HEK293T (cell line): ENCODE measurements around the gene ZNF81.

Experiments used
- CTCF ChIA-PET: fragments of 350-600 bp; formaldehyde crosslinking; extraction: SDS; loops from one replicate; lab custom pipeline; 2021; ENCODE audit warnings: antibody characterized with exemption, inconsistent platforms; lab: Yijun Ruan, JAX
- POLR2A ChIA-PET: fragments of 350-600 bp; formaldehyde crosslinking; extraction: SDS; loops from one replicate; lab custom pipeline; 2020; ENCODE audit warnings: antibody characterized with exemption, inconsistent platforms; lab: Yijun Ruan, JAX
- DNase-seq: peaks from one replicate; pipeline ENCODE4 v3.0.0; 2012; ENCODE audit warnings: mixed read lengths; ENCODE audit errors: extremely low spot score
- ARNT ChIP-seq: fragments of 450-650 bp; IDR thresholded peaks from 2 replicates; pipeline ENCODE4 v1.6.1; 2017; ENCODE audit warnings: mild to moderate bottlenecking
- BHLHE40 ChIP-seq: fragments of 450-650 bp; IDR thresholded peaks from 2 replicates; pipeline ENCODE4 v1.6.1; 2016; ENCODE audit warnings: mild to moderate bottlenecking, moderate library complexity, borderline replicate concordance
- CTBP1 ChIP-seq: fragments of 450-650 bp; IDR thresholded peaks from 2 replicates; pipeline ENCODE4 v1.6.1; 2016; ENCODE audit warnings: borderline replicate concordance
- ELF4 ChIP-seq: fragments of 450-650 bp; IDR thresholded peaks from 2 replicates; pipeline ENCODE4 v1.6.1; 2017; ENCODE audit warnings: antibody characterized with exemption
- FOXA1 ChIP-seq: fragments of 450-650 bp; IDR thresholded peaks from 2 replicates; pipeline ENCODE4 v1.6.1; 2016; ENCODE audit warnings: mild to moderate bottlenecking
- FOXK2 ChIP-seq: fragments of 450-650 bp; IDR thresholded peaks from 2 replicates; pipeline ENCODE4 v1.6.1; 2016; ENCODE audit warnings: mild to moderate bottlenecking
- FOXM1 ChIP-seq: fragments of 450-650 bp; IDR thresholded peaks from 2 replicates; pipeline ENCODE4 v1.6.1; 2017; ENCODE audit warnings: mild to moderate bottlenecking, borderline replicate concordance
- HDGF ChIP-seq: fragments of 450-650 bp; IDR thresholded peaks from 2 replicates; pipeline ENCODE4 v1.6.1; 2017; ENCODE audit warnings: antibody characterized with exemption, borderline replicate concordance
- L3MBTL2 ChIP-seq: fragments of 450-650 bp; conservative IDR thresholded peaks from 2 replicates; pipeline ENCODE4 v1.6.1; 2016; ENCODE audit warnings: mild to moderate bottlenecking
- LEF1 ChIP-seq: fragments of 450-650 bp; IDR thresholded peaks from 2 replicates; pipeline ENCODE4 v1.6.1; 2017; ENCODE audit warnings: mild to moderate bottlenecking, borderline replicate concordance
- NFRKB ChIP-seq: fragments of 450-650 bp; IDR thresholded peaks from 2 replicates; pipeline ENCODE4 v1.6.1; 2016; ENCODE audit warnings: mild to moderate bottlenecking, moderate library complexity
- PKNOX1 ChIP-seq: fragments of 450-650 bp; IDR thresholded peaks from 2 replicates; pipeline ENCODE4 v1.6.1; 2016
- SP1 ChIP-seq: fragments of 450-650 bp; IDR thresholded peaks from 2 replicates; pipeline ENCODE4 v1.6.1; 2017
- SUZ12 ChIP-seq: fragments of 450-650 bp; IDR thresholded peaks from 2 replicates; pipeline ENCODE4 v1.6.1; 2016; ENCODE audit warnings: mild to moderate bottlenecking
- TARDBP ChIP-seq: fragments of 450-650 bp; IDR thresholded peaks from 2 replicates; pipeline ENCODE4 v1.6.1; 2016
- ZNF384 ChIP-seq: fragments of 450-650 bp; IDR thresholded peaks from 2 replicates; pipeline ENCODE4 v1.6.1; 2016

Gene ZNF81

GRCh38 chrX:47859686-47860085, 23.0 kb downstream of the ZNF81 start:
- DNase-seq = no peak
- POLR2A ChIA-PET = no interaction called here
- TF ChIP-seq NFRKB (no peak), SP1 (no peak), PKNOX1 (no peak), ZNF384 (no peak), LEF1 (no peak)
- CTCF ChIA-PET = interaction anchor here (0.6 kb wide), 1 partner anchor 16 kb away, joined by 5 read pairs; no protein-coding TSS in a partner anchor

- ChIA-PET CTCF (no interaction called here), POLR2A (no interaction called here)
- DNase-seq = no peak
- TF ChIP-seq SUZ12 = no peak
Observed at GRCh38 chrX:47862680-47863079, 26.0 kb downstream of the ZNF81 start.

GRCh38 chrX:47863187-47863586, 26.5 kb downstream of the ZNF81 start:
- no peak for DNase-seq
- ChIA-PET POLR2A (no interaction called here), CTCF (no interaction called here)
- TF ChIP-seq FOXK2 (no peak), L3MBTL2 (no peak), FOXM1 (no peak), NFRKB (no peak), ZNF384 (no peak), BHLHE40 (no peak), CTBP1 (no peak), TARDBP (no peak), FOXA1 (no peak), SP1 (no peak)

GRCh38 chrX:47864300-47864699, 27.6 kb downstream of the ZNF81 start:
- ChIA-PET POLR2A (no interaction called here), CTCF (no interaction called here)
- no peak for DNase-seq
- TF ChIP-seq CTBP1 = no peak
- TF ChIP-seq SP1 = no peak
- TF ChIP-seq ARNT = no peak
- no peak for TF ChIP-seq ZNF384
- no peak for TF ChIP-seq L3MBTL2
- TF ChIP-seq SUZ12 = no peak
- TF ChIP-seq FOXM1 = no peak
- no peak for TF ChIP-seq HDGF
- TF ChIP-seq FOXK2 = no peak
- no peak for TF ChIP-seq FOXA1
- TF ChIP-seq NFRKB = no peak
- TF ChIP-seq ELF4 = no peak
- no peak for TF ChIP-seq LEF1

GRCh38 chrX:47864785-47865184, 28.1 kb downstream of the ZNF81 start:
- POLR2A ChIA-PET = no interaction called here
- TF ChIP-seq CTBP1 = no peak
- TF ChIP-seq TARDBP = no peak
- TF ChIP-seq SP1 = no peak
- TF ChIP-seq L3MBTL2 = no peak
- no peak for TF ChIP-seq NFRKB
- no peak for TF ChIP-seq ZNF384
- TF ChIP-seq HDGF = no peak
- TF ChIP-seq ARNT = no peak
- TF ChIP-seq FOXK2 = no peak
- no peak for TF ChIP-seq BHLHE40
- DNase-seq = no peak
- CTCF ChIA-PET = interaction anchor here (0.6 kb wide), 1 partner anchor 34 kb away, joined by 3 read pairs; no protein-coding TSS in a partner anchor

GRCh38 chrX:47873123-47873522, 36.4 kb downstream of the ZNF81 start:
- no peak for DNase-seq
- CTCF ChIA-PET = no interaction called here
- POLR2A ChIA-PET = no interaction called here
- TF ChIP-seq CTBP1 (no peak), ARNT (no peak), NFRKB (no peak), L3MBTL2 (no peak), HDGF (no peak), FOXK2 (no peak), TARDBP (no peak), FOXA1 (no peak)

GRCh38 chrX:47877327-47877726, 40.6 kb downstream of the ZNF81 start:
- ChIA-PET CTCF (no interaction called here), POLR2A (no interaction called here)
- TF ChIP-seq L3MBTL2 (no peak), FOXA1 (no peak), FOXM1 (no peak), CTBP1 (no peak)
- no peak for DNase-seq

- TF ChIP-seq HDGF = no peak
- no peak for TF ChIP-seq ARNT
- TF ChIP-seq CTBP1 = no peak
- TF ChIP-seq NFRKB = no peak
- no peak for TF ChIP-seq PKNOX1
- TF ChIP-seq L3MBTL2 = no peak
- no peak for TF ChIP-seq FOXK2
- TF ChIP-seq SP1 = no peak
- no peak for TF ChIP-seq FOXA1
- no peak for TF ChIP-seq SUZ12
- no peak for TF ChIP-seq ELF4
- TF ChIP-seq ZNF384 = no peak
- no peak for TF ChIP-seq LEF1
- POLR2A ChIA-PET = no interaction called here
- CTCF ChIA-PET = no interaction called here
- no peak for DNase-seq
Observed at GRCh38 chrX:47878198-47878597, 41.5 kb downstream of the ZNF81 start.
